Suprapubic skin (tissue), 4 donors: ENCODE results near the gene TRIM29.

Experiments
- CTCF ChIP-seq, 2 donors: fragments of 200-600 bp in 1 of 2; fragments of 450-650 bp in 1 of 2; sonication (generic) in 1 of 2; IDR thresholded peaks; one replicate each; pipeline ENCODE4 v1.5.1; 2016 to 2019; ENCODE audit warnings: antibody characterized with exemption in 2 of 2, mild to moderate bottlenecking in 1 of 2, moderate library complexity in 1 of 2
- EP300 ChIP-seq: sonication (generic); formaldehyde crosslinking; IDR thresholded peaks from one replicate; pipeline ENCODE4 v1.6.1; 2017; ENCODE audit warnings: antibody characterized with exemption
- POLR2A ChIP-seq, 2 donors: fragments of 450-650 bp; IDR thresholded peaks; one replicate each; pipeline ENCODE4 v1.6.1; 2017; ENCODE audit warnings: antibody characterized with exemption in 2 of 2, mild to moderate bottlenecking in 2 of 2, moderate library complexity in 2 of 2
- POLR2AphosphoS5 ChIP-seq, 3 donors: sonication (generic); formaldehyde crosslinking; IDR thresholded peaks; one replicate each; pipeline ENCODE4 v1.6.1; 2017; ENCODE audit warnings: antibody characterized with exemption in 3 of 3

- TF ChIP-seq CTCF (IDR thresholded peaks at IDR 0.05) (peak in 1 of 2 donors; percentile 43), POLR2A (IDR thresholded peaks at IDR 0.05) (no peak), POLR2AphosphoS5 (IDR thresholded peaks at IDR 0.05) (no peak), EP300 (no peak)
Observed at GRCh38 chr11:120079750-120080610, 57.9 kb downstream of the TRIM29 start.
